Psoas muscle (tissue), 8 donors: ENCODE data around the gene ANAPC13. TPM values are rescaled to one million over a fixed set of nuclear protein-coding genes. Genes with fewer than 3 reads are reported as not detected.
A peak's percentile ranks its signal among the peaks of the same experiment; 100 is the strongest.

Source experiments
- ATAC-seq, 4 donors: fragments of 200-7000 bp; cut with Tn5 transposase; one replicate each; pipeline ENCODE4 v1.9.1; 2020; ENCODE audit warnings: moderate library complexity in 3 of 4, mild to moderate bottlenecking in 2 of 4
- DNase-seq, 2 donors: peaks; one replicate each; pipeline ENCODE4 v3.0.0-alpha.2; 2020
- H3K27ac ChIP-seq: fragments of 200-600 bp; one replicate; pipeline ENCODE4 v1.8.0; 2022
- H3K27me3 ChIP-seq, 3 donors: fragments of 200-600 bp in 1 of 3; one replicate each; pipeline versions ENCODE4 v1.6.1 to v1.8.0; 2013 to 2022; ENCODE audit warnings: low read length in 2 of 3, mild to moderate bottlenecking in 2 of 3, moderate library complexity in 1 of 3; ENCODE audit not compliant: insufficient read depth in 3 of 3
- H3K36me3 ChIP-seq, 2 donors: fragments of 200-600 bp in 1 of 2; one replicate each; pipeline versions ENCODE4 v1.6.1 to v1.8.0; 2013 to 2022; ENCODE audit warnings: low read depth in 1 of 2, mild to moderate bottlenecking in 1 of 2, moderate library complexity in 1 of 2; ENCODE audit not compliant: insufficient read depth in 1 of 2
- H3K4me1 ChIP-seq: fragments of 200-600 bp; one replicate; pipeline ENCODE4 v1.8.0; 2022
- H3K4me3 ChIP-seq: fragments of 200-600 bp; one replicate; pipeline ENCODE4 v1.8.0; 2022; ENCODE audit warnings: mild to moderate bottlenecking
- H3K9me3 ChIP-seq: fragments of 200-600 bp; one replicate; pipeline ENCODE4 v1.8.0; 2022
- WGBS, 3 donors: extraction: QIAGEN DNeasy Blood & Tissue Kit; methylation state at CpG; one replicate each; pipeline versions ENCODE4 v1.1.6 to v1.1.7; 2013; 5-methylcytosine and 5-hydroxymethylcytosine counted together
- intact Hi-C, 2 donors: fragments of 100-400 bp; cut with DNase I; formaldehyde crosslinking; loops; one replicate each; pipeline versions ENCODE4 v1.11.0 to v1.14.2; 2022
- polyA plus RNA-seq, 3 donors: library from polyadenylated mRNA; stranded (reverse); fragments of 200-250 nt; gene quantifications; one replicate each; pipeline ENCODE4 v1.2.3, GENCODE V29; 2013
- total RNA-seq, 4 donors: library from RNA; stranded (reverse); fragmentation: NEBNext Ultra II Directional in 2 of 4; extraction: Animal tissue kit (Norgen Biotek cat#: 25700) in 2 of 4; gene quantifications; one replicate each; pipeline versions ENCODE4 v1.2.1 to v1.2.4, GENCODE V29; 2021 to 2023
- TF ChIP-seq, protein P1 (sequence below): fragments of 200-600 bp; IDR thresholded peaks from one replicate; pipeline ENCODE4 v1.8.0; 2022; ENCODE audit warnings: antibody characterized with exemption
- donor health status: healthy with polysubstance abuse.
- donor health status: DM: no; HTN: no; CAD: no; lungs with moderate emphysema.
- donor health status: Bipolar disorder and iron deficiency.
- donor health status: healthy.
- donor health status: DM: yes; HTN: yes; CAD: no.
- donor health status: DM: no; HTN: no; CAD: no.
- donor health status: DM: no; HTN: no; CAD: no.
- donor health status: DM: yes; HTN: yes; CAD: no.

The ANAPC13 gene
- total and polyA plus RNA-seq, 7 donors: 48.6 to 73.7 (median 65.8) TPM

DNA sequence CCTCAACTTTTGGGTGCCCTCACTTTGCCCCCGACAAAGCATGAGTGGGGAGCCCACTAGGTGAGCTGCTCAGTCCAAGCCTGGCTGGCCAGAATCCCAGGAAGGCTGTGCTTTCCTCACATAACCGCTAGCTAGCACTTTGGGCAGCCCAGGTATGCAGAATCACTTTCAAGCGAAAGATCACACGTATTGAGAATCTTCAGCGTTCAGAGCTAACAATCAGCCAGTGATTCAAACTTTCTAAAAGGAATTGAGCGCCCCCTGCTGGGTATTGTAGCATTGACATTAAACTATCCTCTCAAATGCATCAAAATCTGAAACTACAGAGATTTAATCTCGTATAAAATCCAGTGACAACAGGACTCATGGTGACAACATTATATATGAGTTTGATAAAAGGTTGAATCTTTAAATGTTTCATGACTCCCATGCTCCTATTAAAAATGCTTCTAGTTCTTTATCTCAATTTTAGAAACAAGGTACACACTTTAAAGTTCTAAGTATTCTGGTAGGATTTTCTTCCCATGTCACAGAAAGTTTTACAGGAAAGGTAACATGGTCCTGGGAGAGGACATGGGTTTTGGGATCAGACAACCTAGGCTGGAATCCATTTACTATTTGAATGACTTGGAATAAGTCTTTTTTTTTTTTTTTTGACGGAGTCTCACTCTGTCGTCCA is 11.8 kb downstream of the ANAPC13 start:
- Histone ChIP-seq H3K9me3 (no peaks in the 10 kb centered on the region), H3K36me3 (peaks cover 0 to 23% of the 10 kb centered on the region in 2 donors), H3K4me1 (peaks cover 18% of the 10 kb centered on the region), H3K27me3 (no peaks in the 10 kb centered on the region), H3K27ac (no peak overlapping the region), H3K4me3 (no peak overlapping the region)
- peak; percentile 44 to 70 (median 46) for ATAC-seq
- 23 to 33% (median 27%) methylated on average over 8 to 9 of the region's 9 CpGs for WGBS, 3 donors
- DNase-seq: peak in 1 of 2 donors; percentile 45
- intact Hi-C loops: loop anchor here (1.0 to 5.0 kb wide), 7 partner anchors 97 to 277 kb away; partner anchors contain the start of gene AMOTL2 (in 1 of the 2)
- TF ChIP-seq, protein P1, sequence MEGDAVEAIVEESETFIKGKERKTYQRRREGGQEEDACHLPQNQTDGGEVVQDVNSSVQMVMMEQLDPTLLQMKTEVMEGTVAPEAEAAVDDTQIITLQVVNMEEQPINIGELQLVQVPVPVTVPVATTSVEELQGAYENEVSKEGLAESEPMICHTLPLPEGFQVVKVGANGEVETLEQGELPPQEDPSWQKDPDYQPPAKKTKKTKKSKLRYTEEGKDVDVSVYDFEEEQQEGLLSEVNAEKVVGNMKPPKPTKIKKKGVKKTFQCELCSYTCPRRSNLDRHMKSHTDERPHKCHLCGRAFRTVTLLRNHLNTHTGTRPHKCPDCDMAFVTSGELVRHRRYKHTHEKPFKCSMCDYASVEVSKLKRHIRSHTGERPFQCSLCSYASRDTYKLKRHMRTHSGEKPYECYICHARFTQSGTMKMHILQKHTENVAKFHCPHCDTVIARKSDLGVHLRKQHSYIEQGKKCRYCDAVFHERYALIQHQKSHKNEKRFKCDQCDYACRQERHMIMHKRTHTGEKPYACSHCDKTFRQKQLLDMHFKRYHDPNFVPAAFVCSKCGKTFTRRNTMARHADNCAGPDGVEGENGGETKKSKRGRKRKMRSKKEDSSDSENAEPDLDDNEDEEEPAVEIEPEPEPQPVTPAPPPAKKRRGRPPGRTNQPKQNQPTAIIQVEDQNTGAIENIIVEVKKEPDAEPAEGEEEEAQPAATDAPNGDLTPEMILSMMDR: peak; percentile 88

DNA sequence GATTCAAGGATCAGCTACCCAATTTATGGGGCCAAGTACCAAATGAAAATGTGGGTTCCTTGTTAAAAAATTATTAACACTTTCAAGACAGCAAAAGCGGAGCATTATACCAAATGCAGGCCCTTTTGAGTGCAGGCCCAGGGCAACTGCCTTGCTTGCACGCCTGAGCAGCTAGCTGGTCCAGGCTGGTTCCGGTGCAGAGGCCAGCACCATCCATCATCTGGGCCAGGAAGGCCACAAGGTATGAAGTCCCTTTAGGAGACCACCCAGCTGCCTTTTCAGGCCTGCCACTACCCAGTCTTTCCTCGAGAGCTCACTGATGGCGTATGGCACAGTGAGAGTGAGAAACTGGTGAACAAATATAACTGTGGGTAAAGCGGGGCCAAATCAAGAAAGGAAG is 13.0 kb downstream of the ANAPC13 start:
- no peaks in the 10 kb centered on the region for H3K9me3 ChIP-seq
- no peak for ATAC-seq
- no peak for DNase-seq

DNA sequence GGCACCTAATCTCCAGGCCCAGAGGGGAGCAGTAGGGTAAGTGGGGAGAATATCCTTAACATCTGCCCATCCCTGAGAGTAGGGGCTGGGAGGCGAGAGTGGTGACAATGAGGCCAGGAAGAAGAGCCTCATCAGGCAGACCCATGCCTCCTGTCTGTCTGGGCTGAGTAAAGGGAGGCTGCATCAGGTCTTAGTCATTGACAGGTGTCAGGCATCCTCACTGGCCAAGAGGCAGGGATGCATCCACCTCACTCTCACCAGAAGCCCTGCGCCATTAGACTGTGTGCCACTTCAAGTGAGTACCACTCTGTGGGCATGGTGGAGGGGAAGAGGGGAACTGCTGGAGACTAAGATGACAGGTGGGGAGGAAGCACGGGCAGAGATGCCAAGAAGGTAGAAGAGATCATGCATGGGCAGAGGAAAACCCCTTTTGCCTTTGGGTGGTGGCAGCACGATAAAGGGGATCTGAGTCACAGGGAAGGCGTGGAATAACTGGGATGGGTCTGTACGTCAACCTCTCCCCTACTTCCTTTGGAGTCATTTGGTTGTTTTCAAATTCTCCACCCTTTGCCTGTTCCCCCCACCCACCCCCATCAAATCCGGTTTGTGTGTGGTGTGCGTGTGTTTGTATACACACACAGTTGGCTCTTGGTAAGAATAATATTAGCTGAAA is 14.1 kb downstream of the ANAPC13 start:
- no peaks in the 10 kb centered on the region for H3K27me3 ChIP-seq
- H3K27ac ChIP-seq: no peak overlapping the region
- H3K9me3 ChIP-seq: no peaks in the 10 kb centered on the region
- H3K4me3 ChIP-seq: no peak overlapping the region
- H3K4me1 ChIP-seq: peaks cover 9% of the 10 kb centered on the region
- no peak for DNase-seq
- no peak for ATAC-seq
- TF ChIP-seq, protein P1: no peak
- intact Hi-C loops: loop anchor here (2.0 to 5.0 kb wide), 5 partner anchors 94 to 274 kb away; partner anchors contain the start of gene AMOTL2 (in 1 of the 2)
- WGBS, 3 donors: 75 to 78% (median 77%) methylated on average over 8 of the region's 8 CpGs
- H3K36me3 ChIP-seq: peaks cover 0 to 3% of the 10 kb centered on the region in 2 donors

More for the DNA sequence above, 13.0 kb downstream of the ANAPC13 start:
- no peaks in the 10 kb centered on the region for H3K27me3 ChIP-seq
- H3K4me1 ChIP-seq: peaks cover 18% of the 10 kb centered on the region
- H3K27ac ChIP-seq: no peak overlapping the region
- 97 to 98% (median 98%) methylated on average over 6 of the region's 6 CpGs for WGBS, 3 donors
- TF ChIP-seq, protein P1: no peak
- intact Hi-C loops: loop anchor here (1.0 to 5.0 kb wide), 6 partner anchors 96 to 276 kb away; partner anchors contain the start of gene AMOTL2 (in 1 of the 2)
- no peak overlapping the region for H3K4me3 ChIP-seq
- H3K36me3 ChIP-seq: peaks cover 0 to 11% of the 10 kb centered on the region in 2 donors

DNA sequence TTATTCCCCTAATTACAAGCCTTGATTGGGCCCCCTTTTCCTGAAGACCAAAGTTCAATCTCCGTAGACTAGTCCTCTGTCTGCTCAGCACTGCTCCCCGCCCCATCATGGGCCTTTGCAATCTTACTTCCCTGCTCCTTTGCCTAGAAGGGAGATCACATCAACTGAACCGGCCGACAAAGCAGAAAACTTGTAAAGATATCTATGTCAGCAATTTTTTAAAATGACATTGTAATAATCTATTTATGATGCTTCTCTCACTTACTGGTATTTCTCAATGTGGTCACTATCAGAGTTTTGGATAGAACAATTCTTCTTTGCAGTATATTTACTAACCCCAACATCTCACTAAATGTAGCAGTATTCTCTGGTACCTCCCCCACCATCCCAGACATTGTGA is 17.3 kb downstream of the ANAPC13 start:
- intact Hi-C loops: no loop called here
- ATAC-seq (no peak), DNase-seq (no peak)
- H3K27me3 ChIP-seq: no peaks in the 10 kb centered on the region
- TF ChIP-seq, protein P1: no peak
- H3K4me3 ChIP-seq: no peak overlapping the region
- H3K4me1 ChIP-seq: no peaks in the 10 kb centered on the region
- H3K9me3 ChIP-seq: no peaks in the 10 kb centered on the region
- WGBS, 3 donors: 86 to 90% (median 89%) methylated on average over 4 of the region's 4 CpGs
- H3K36me3 ChIP-seq: no peaks in the 10 kb centered on the region
- H3K27ac ChIP-seq: no peak overlapping the region
